GM12892 (cell line): ENCODE measurements around the gene TRMO.

Experiments
- POLR2A ChIP-seq: IDR thresholded peaks from 2 replicates; pipeline ENCODE4 v1.6.1; 2011; ENCODE audit warnings: low read depth, low read length, control low read depth
- TAF1 ChIP-seq: IDR thresholded peaks from 2 replicates; pipeline ENCODE4 v1.6.1; 2011; ENCODE audit warnings: low read depth, mild to moderate bottlenecking, control low read depth, low read length, borderline replicate concordance

DNA sequence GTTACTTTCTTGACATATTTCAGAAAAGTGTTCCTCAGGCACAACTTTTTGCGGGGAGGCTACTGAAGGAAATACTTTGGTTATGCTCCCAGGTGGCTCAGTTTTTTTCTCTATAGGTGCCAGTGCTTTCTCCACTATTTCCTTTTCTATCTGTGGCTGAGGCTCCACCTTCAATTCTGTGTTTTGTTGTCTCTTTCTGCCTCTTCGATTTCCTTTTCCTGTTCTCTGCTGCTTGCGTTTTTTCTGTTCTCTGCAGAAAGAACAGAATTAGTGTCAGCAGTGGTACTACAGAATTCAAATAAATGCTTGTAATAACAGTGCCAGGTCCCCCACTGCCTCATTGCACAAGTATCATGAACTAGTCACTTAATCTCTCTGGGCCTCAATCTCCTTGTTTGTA is 8.7 kb upstream of the TRMO start:
- TF ChIP-seq POLR2A (no peak), TAF1 (no peak)
